Activated CD4-positive, alpha-beta T cell treated with anti-CD3 and anti-CD28 coated beads, Interleukin-2, amount 50 U/mL, for 16 hours (primary cell): ENCODE results near the gene MTCH1.

ENCODE experiments used
- DNase-seq: peaks from one replicate; pipeline ENCODE4 v3.0.0-alpha.2; 2020

Gene MTCH1

GRCh38 chr6:36985808-36986703 is at the start of gene MTCH1:
TSS of gene MTCH1 (minus strand) at chr6:36986196. CDS start at chr6:36986173, 23 bp downstream.
- DNase-seq, result peak; percentile 88

GRCh38 chr6:37033819-37034795 is 48.1 kb upstream of the MTCH1 start:
- no peak for DNase-seq

- peak; percentile 66 for DNase-seq
Observed at GRCh38 chr6:37033255-37033654, 47.3 kb upstream of the MTCH1 start.

- DNase-seq, result no peak
Observed at GRCh38 chr6:37032239-37032638, 46.2 kb upstream of the MTCH1 start.

- DNase-seq, result no peak
Observed at GRCh38 chr6:37030599-37030998, 44.6 kb upstream of the MTCH1 start.

GRCh38 chr6:37029249-37029971 is 43.4 kb upstream of the MTCH1 start:
- DNase-seq, result peak; percentile 75

- no peak for DNase-seq
Observed at GRCh38 chr6:37027811-37028469, 41.9 kb upstream of the MTCH1 start.

GRCh38 chr6:37027036-37027720 is 41.2 kb upstream of the MTCH1 start:
- no peak for DNase-seq

- DNase-seq, result no peak
Observed at GRCh38 chr6:37025621-37026466, 39.8 kb upstream of the MTCH1 start.

- DNase-seq, result peak; percentile 90
Observed at GRCh38 chr6:37024656-37025337, 38.8 kb upstream of the MTCH1 start.

GRCh38 chr6:37022135-37022863 is 36.3 kb upstream of the MTCH1 start:
- no peak for DNase-seq

- DNase-seq, result peak; percentile 92
Observed at GRCh38 chr6:37021356-37022129, 35.5 kb upstream of the MTCH1 start.

GRCh38 chr6:37020812-37021211 is 34.8 kb upstream of the MTCH1 start:
- DNase-seq, result no peak

GRCh38 chr6:37020381-37020780 is 34.4 kb upstream of the MTCH1 start:
- DNase-seq, result no peak

GRCh38 chr6:37019065-37019450 is 33.1 kb upstream of the MTCH1 start:
- no peak for DNase-seq

GRCh38 chr6:37018198-37019064 is 32.4 kb upstream of the MTCH1 start:
- DNase-seq, result peak; percentile 96

- no peak for DNase-seq
Observed at GRCh38 chr6:37017606-37018197, 31.7 kb upstream of the MTCH1 start.
